Ishikawa (cell line): Measurements from ENCODE around the gene ADAM15.

ENCODE experiments used
- CEBPB ChIP-seq: IDR thresholded peaks from 2 replicates; pipeline ENCODE4 v1.6.1; 2012
- CREB1 ChIP-seq: IDR thresholded peaks from 2 replicates; pipeline ENCODE4 v1.6.1; 2012; ENCODE audit warnings: low read depth
- EGR1 ChIP-seq: IDR thresholded peaks from 2 replicates; pipeline ENCODE4 v1.6.1; 2012
- EP300 ChIP-seq: IDR thresholded peaks from 2 replicates; pipeline ENCODE4 v1.6.1; 2012; ENCODE audit warnings: borderline replicate concordance
- FOXM1 ChIP-seq: IDR thresholded peaks from 2 replicates; pipeline ENCODE4 v1.6.1; 2012; ENCODE audit warnings: low read depth, borderline replicate concordance
- NFIC ChIP-seq: IDR thresholded peaks from 2 replicates; pipeline ENCODE4 v1.6.1; 2012
- RAD21 ChIP-seq: IDR thresholded peaks from 2 replicates; pipeline ENCODE4 v1.6.1; 2012; ENCODE audit warnings: low read depth
- TAF1 ChIP-seq: IDR thresholded peaks from 2 replicates; pipeline ENCODE4 v1.6.1; 2012; ENCODE audit warnings: low read depth, mild to moderate bottlenecking
- TCF12 ChIP-seq: IDR thresholded peaks from 2 replicates; pipeline ENCODE4 v1.6.1; 2012; ENCODE audit warnings: low read depth
- TEAD4 ChIP-seq: IDR thresholded peaks from 2 replicates; pipeline ENCODE4 v1.6.1; 2012
- YY1 ChIP-seq: IDR thresholded peaks from 2 replicates; pipeline ENCODE4 v1.6.1; 2012; ENCODE audit warnings: low read depth
- ZBTB7A ChIP-seq: IDR thresholded peaks from 2 replicates; pipeline ENCODE4 v1.6.1; 2012; ENCODE audit warnings: low read depth
- TF ChIP-seq, protein P1 (sequence below): IDR thresholded peaks from 2 replicates; pipeline ENCODE4 v1.6.1; 2012; ENCODE audit warnings: low read depth, mild to moderate bottlenecking
- TF ChIP-seq, protein P2 (sequence below): IDR thresholded peaks from 2 replicates; pipeline ENCODE4 v1.6.1; 2012
- TF ChIP-seq, protein P3 (sequence below): IDR thresholded peaks from 2 replicates; pipeline ENCODE4 v1.6.1; 2012

The ADAM15 gene

DNA sequence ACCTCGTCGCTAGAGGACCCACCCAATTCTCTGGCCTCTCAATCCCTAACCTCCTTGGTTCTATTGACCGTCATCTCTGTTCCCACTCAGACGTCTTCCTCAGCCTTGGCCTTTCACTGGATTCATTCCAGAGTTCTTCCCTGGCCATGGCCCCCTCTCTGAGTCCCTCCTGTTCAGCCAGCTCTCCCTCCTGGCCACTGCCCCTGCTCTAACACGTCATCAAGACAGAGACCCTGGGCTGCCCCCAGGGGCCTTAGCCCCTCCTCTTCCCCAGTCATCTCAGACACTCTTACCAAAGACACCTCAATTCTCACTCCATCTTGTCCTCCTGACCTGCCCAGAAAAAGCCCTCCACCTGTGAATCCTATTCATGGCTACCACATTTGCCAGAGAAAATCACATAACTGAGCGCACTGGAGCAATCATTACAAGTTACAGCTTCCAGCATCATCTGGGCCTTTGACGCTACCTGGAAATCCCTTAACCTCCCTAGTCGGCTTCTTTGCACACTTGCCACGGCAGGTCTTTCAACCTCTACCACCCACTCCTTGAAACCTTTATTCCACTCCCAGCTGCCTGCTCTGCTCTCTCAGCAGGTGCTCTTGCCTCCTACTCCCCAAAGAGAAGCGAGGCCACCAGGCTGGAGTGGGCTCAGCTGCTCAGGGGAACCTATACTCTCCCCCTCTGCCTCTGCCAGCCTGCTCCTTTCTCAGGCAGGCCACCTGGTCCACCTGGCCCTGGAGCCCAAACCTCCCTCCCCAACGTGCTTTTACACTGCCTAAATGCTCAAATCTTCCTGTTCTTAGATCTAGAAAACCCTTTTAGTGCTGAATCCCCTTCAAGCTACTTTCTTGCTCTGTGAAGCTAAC, 31.5 kb upstream of the ADAM15 start:
- TF ChIP-seq CEBPB (no peak), EGR1 (no peak), YY1 (no peak), EP300 (no peak), FOXM1 (no peak), TAF1 (no peak), NFIC (no peak), TEAD4 (no peak)
- TF ChIP-seq, protein P1, sequence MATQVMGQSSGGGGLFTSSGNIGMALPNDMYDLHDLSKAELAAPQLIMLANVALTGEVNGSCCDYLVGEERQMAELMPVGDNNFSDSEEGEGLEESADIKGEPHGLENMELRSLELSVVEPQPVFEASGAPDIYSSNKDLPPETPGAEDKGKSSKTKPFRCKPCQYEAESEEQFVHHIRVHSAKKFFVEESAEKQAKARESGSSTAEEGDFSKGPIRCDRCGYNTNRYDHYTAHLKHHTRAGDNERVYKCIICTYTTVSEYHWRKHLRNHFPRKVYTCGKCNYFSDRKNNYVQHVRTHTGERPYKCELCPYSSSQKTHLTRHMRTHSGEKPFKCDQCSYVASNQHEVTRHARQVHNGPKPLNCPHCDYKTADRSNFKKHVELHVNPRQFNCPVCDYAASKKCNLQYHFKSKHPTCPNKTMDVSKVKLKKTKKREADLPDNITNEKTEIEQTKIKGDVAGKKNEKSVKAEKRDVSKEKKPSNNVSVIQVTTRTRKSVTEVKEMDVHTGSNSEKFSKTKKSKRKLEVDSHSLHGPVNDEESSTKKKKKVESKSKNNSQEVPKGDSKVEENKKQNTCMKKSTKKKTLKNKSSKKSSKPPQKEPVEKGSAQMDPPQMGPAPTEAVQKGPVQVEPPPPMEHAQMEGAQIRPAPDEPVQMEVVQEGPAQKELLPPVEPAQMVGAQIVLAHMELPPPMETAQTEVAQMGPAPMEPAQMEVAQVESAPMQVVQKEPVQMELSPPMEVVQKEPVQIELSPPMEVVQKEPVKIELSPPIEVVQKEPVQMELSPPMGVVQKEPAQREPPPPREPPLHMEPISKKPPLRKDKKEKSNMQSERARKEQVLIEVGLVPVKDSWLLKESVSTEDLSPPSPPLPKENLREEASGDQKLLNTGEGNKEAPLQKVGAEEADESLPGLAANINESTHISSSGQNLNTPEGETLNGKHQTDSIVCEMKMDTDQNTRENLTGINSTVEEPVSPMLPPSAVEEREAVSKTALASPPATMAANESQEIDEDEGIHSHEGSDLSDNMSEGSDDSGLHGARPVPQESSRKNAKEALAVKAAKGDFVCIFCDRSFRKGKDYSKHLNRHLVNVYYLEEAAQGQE = no peak
- TF ChIP-seq, protein P2, sequence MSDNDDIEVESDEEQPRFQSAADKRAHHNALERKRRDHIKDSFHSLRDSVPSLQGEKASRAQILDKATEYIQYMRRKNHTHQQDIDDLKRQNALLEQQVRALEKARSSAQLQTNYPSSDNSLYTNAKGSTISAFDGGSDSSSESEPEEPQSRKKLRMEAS = no peak
- TF ChIP-seq, protein P3, sequence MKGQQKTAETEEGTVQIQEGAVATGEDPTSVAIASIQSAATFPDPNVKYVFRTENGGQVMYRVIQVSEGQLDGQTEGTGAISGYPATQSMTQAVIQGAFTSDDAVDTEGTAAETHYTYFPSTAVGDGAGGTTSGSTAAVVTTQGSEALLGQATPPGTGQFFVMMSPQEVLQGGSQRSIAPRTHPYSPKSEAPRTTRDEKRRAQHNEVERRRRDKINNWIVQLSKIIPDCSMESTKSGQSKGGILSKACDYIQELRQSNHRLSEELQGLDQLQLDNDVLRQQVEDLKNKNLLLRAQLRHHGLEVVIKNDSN = no peak

DNA sequence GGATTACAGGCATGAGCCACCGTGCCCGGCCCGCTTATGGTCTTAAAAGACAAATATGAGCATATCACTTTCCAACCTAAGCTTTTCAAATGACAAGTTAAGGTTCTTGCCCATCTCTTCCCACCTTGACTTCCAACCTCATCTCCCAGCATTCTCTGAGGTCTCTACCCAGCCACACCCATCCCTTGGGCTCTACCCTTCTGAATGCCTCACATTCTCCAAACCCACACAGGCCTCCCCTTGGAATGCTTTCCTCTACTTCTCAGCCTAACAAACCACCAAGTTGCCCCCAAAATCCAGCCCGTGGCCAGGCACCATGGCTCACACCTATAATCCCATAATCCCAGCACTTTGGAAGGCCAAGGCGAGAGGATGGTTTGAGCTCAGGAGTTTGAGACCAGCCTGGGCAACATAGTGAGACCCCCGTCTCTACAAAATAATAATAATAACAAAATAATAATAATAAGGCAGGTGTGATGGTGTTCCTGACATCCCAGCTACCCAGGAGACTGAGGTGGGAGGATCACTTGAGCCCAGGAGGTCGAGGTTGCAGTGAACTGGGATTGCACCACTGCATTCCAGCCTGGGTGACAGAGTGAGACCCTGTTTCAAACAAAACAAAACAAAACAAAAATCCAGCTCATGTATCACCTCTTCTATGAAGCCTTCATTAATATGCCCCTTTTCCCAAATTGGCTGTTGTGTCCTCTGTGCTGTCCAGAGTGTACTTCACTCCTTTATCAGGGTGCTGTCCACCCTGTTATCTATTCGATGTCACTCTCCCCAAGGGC, 28.8 kb upstream of the ADAM15 start:
- peak; percentile 33 for TF ChIP-seq TEAD4
- TF ChIP-seq RAD21 = no peak

DNA sequence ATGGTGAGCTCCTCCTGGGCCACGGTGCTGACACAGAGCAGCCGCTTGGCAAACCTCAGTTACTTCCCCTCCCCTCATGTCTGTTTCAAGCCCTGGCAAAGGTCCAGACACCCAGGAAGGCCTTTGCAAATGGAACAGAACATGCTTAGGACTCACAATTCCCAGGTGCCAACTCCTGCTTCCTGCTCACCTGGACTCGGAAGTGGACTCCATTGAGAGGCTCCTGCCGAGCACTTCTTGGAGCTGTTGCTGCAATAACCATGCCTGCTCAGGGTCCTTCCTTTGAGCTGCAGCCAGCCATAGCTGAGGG, 28.2 kb upstream of the ADAM15 start:
- TF ChIP-seq NFIC = peak; percentile 42; the same call in 1 of the 2 replicates
- TF ChIP-seq CEBPB = no peak

DNA sequence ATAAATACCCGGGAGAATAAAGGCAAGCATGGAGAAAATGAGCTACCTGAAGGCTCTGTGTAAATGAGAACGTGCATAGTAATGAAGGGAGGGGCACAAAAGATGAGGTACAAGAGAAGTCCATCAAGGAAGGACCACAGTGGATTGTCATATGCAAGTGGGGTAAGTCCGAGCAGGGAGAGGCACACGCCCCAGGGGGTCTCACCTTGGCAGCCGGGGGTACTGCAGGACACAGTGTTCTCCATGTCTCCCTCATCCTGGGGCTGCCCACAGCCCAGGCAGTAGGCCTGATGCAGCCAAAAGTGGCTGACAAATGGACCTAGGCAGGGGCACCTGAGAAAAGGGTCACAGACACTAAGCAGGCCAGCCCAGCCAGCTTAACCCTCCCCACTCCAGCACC, 27.5 kb upstream of the ADAM15 start:
- TF ChIP-seq, protein P1 = no peak
- TF ChIP-seq TAF1 (no peak), TEAD4 (no peak), CEBPB (no peak), CREB1 (no peak)

DNA sequence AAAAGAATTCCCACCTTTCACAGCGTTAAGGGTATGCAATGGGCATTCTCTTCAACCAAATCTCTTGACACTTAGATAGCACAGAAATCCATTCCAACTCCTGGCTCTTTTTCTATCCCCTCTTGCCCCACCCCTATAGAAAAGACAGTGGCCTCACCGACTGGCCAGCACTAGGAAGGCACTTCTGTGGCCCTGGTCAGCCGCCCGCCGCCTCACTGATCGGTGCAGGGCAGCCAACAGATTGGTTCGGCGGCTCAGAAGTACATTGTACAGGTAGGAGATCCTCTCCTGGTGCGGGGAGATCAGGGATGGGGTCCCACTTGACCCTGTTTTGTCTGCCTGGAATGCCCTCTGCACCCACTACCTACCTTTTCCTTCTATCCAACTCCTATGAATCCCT, 26.8 kb upstream of the ADAM15 start:
- TF ChIP-seq EGR1 (no peak), ZBTB7A (no peak), TCF12 (no peak), NFIC (no peak), TAF1 (no peak), EP300 (no peak), YY1 (no peak), TEAD4 (no peak)
- TF ChIP-seq, protein P2 = no peak
- TF ChIP-seq, protein P1 = no peak
